Left lung (tissue), 10 donors: ENCODE results near the gene INF2. TPM values are rescaled to one million over a fixed set of nuclear protein-coding genes. Genes with fewer than 3 reads are reported as not detected.

ENCODE experiments used
- ATAC-seq: fragments of 200-7000 bp; cut with Tn5 transposase; one replicate; pipeline ENCODE4 v1.9.1; 2020; ENCODE audit warnings: moderate library complexity
- DNase-seq, 4 donors: peaks; one replicate each; pipeline ENCODE4 v3.0.0-alpha.2; 2013 to 2020
- H3K27ac ChIP-seq, 2 donors: fragments of 200-600 bp; sonication (generic) in 1 of 2; one replicate each; pipeline versions ENCODE4 v1.5.0 to v1.8.0; 2020 to 2021
- H3K27me3 ChIP-seq, 2 donors: fragments of 200-600 bp; sonication (generic) in 1 of 2; one replicate each; pipeline versions ENCODE4 v1.5.0 to v1.8.0; 2020 to 2021
- H3K36me3 ChIP-seq, 2 donors: fragments of 200-600 bp; sonication (generic) in 1 of 2; one replicate each; pipeline versions ENCODE4 v1.5.0 to v1.8.0; 2020 to 2021
- H3K4me1 ChIP-seq, 2 donors: fragments of 200-600 bp; one replicate each; pipeline ENCODE4 v1.8.0; 2021
- H3K4me3 ChIP-seq, 2 donors: fragments of 200-600 bp; sonication (generic) in 1 of 2; one replicate each; pipeline versions ENCODE4 v1.5.0 to v1.8.0; 2020 to 2021; ENCODE audit warnings: mild to moderate bottlenecking in 1 of 2
- H3K9me3 ChIP-seq, 2 donors: fragments of 200-600 bp; sonication (generic) in 1 of 2; one replicate each; pipeline versions ENCODE4 v1.5.0 to v1.8.0; 2020 to 2021
- intact Hi-C, 2 donors: fragments of 100-400 bp; cut with DNase I; formaldehyde crosslinking; loops; one replicate each; pipeline versions ENCODE4 v1.11.2 to v1.14.2; 2022
- polyA plus RNA-seq, 6 donors: library from polyadenylated mRNA; unstranded; fragments of 120-200 nt; gene quantifications; one replicate each; pipeline ENCODE4 v1.2.1, GENCODE V29; 2013; ENCODE audit not compliant: insufficient read length in 6 of 6
- total RNA-seq, 2 donors: library from RNA; stranded (reverse); fragmentation: NEBNext Ultra II Directional; extraction: Animal tissue kit (Norgen Biotek cat#: 25700); gene quantifications; one replicate each; pipeline ENCODE4 v1.2.1, GENCODE V29; 2021
- TF ChIP-seq, protein P1 (sequence below), 2 donors: fragments of 200-600 bp; sonication (generic) in 1 of 2; IDR thresholded peaks; one replicate each; pipeline versions ENCODE4 v1.5.0 to v1.8.0; 2021; ENCODE audit warnings: antibody characterized with exemption in 2 of 2
- donor health status: DM: no; HTN: yes; CAD: no.
- donor health status: DM: no; HTN: no; CAD: no.

INF2 gene
- total and polyA plus RNA-seq, 8 donors, result 43.5 to 120 (median 57.0) TPM

DNA sequence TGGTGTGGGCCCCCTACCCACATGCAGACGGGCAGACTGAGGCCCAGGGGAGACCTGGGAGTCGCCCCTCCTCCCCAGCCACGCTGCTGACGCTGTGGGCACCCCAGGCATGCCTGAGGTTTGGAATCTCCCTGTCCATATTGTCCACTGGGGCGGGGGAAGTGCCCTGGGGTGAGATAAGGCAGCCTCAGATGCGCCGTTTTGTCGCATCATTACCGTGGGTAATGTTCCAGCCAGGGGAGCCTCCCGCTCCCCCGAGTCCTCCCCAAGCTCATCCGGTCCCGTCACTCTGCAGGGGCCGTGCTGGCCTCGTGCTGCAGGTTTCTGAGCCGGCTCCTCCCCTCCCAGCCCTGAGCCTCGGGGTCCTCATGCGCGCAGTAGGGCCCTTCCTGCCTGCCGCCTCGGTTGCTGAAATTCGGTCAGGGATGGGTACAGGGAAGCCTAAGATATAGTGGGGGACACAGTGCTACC is 11.4 kb downstream of the INF2 start:
- Histone ChIP-seq H3K9me3 (no peaks in the 10 kb centered on the region), H3K4me3 (no peak overlapping the region), H3K27me3 (no peaks in the 10 kb centered on the region), H3K4me1 (peaks cover 24 to 36% of the 10 kb centered on the region in 2 donors), H3K27ac (no peak overlapping the region), H3K36me3 (peaks cover 0 to 65% of the 10 kb centered on the region in 2 donors)
- ATAC-seq, result no peak
- DNase-seq, result no peak
- intact Hi-C loops, result loop anchor here in 1 of 2 donors (10.0 kb wide), 1 partner anchor 46 kb away; no protein-coding TSS in a partner anchor
- TF ChIP-seq, protein P1, sequence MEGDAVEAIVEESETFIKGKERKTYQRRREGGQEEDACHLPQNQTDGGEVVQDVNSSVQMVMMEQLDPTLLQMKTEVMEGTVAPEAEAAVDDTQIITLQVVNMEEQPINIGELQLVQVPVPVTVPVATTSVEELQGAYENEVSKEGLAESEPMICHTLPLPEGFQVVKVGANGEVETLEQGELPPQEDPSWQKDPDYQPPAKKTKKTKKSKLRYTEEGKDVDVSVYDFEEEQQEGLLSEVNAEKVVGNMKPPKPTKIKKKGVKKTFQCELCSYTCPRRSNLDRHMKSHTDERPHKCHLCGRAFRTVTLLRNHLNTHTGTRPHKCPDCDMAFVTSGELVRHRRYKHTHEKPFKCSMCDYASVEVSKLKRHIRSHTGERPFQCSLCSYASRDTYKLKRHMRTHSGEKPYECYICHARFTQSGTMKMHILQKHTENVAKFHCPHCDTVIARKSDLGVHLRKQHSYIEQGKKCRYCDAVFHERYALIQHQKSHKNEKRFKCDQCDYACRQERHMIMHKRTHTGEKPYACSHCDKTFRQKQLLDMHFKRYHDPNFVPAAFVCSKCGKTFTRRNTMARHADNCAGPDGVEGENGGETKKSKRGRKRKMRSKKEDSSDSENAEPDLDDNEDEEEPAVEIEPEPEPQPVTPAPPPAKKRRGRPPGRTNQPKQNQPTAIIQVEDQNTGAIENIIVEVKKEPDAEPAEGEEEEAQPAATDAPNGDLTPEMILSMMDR (IDR thresholded peaks at IDR 0.05), result no peak

DNA sequence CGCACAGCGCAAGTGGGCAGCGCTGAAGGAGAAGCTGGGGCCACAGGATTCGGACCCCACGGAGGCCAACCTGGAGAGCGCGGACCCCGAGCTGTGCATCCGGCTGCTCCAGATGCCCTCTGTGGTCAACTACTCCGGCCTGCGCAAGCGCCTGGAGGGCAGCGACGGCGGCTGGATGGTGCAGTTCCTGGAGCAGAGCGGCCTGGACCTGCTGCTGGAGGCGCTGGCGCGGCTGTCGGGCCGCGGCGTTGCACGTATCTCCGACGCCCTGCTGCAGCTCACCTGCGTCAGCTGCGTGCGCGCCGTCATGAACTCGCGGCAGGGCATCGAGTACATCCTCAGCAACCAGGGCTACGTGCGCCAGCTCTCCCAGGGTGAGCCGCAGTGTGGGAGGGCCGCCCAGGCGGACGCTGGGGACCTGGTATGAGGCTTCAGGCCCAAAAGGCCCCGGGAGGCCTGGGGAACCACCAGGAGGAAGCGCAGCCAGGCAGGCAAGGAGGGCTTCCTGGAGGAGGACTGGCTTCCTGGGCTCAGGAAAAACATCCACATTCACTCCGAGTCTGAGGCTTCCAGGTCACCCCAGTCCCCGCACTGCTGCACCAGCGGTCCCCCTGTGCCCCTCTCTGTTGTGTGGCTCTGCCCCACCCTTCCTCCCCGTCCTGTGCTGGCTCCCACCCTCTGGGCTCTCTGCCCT is 12.1 kb downstream of the INF2 start:
- intact Hi-C loops, result loop anchor here in 1 of 2 donors (10.0 kb wide), 1 partner anchor 47 kb away; no protein-coding TSS in a partner anchor
- H3K9me3 ChIP-seq, result no peaks in the 10 kb centered on the region
- ATAC-seq, result no peak
- TF ChIP-seq, protein P1 (IDR thresholded peaks at IDR 0.05), result no peak
- peaks cover 24 to 28% of the 10 kb centered on the region in 2 donors for H3K4me1 ChIP-seq
- peaks cover 0 to 65% of the 10 kb centered on the region in 2 donors for H3K36me3 ChIP-seq
- H3K27me3 ChIP-seq, result no peaks in the 10 kb centered on the region
- no peak for DNase-seq
- no peak overlapping the region for H3K4me3 ChIP-seq
- no peak overlapping the region for H3K27ac ChIP-seq

DNA sequence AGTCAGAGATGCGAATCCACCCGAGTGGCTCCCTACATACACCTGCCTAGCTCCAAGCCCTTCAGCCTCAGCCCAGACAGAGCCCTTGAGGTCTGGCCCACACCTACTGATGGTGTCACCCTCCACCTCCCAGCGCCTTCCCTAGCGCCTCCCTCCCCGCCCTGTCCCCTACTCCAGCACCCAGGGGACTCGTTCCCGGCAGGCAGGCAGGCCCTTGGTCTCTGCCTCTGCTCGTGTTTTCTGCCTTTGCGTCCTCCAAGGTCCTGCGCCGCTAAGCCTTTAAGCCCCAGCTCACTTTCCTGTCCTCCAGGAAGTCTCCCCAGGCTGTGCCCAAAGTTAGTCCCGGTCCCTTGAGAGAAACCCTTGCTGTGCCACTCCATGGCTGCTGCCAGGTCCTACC is 12.7 kb downstream of the INF2 start:
- H3K27ac ChIP-seq, result no peak overlapping the region
- H3K4me1 ChIP-seq, result peaks cover 21 to 23% of the 10 kb centered on the region in 2 donors
- no peak for DNase-seq
- intact Hi-C loops, result loop anchor here in 1 of 2 donors (10.0 kb wide), 1 partner anchor 47 kb away; no protein-coding TSS in a partner anchor
- no peaks in the 10 kb centered on the region for H3K27me3 ChIP-seq
- H3K36me3 ChIP-seq, result peaks cover 0 to 63% of the 10 kb centered on the region in 2 donors
- H3K4me3 ChIP-seq, result no peak overlapping the region
- TF ChIP-seq, protein P1 (IDR thresholded peaks at IDR 0.05), result no peak
- no peak for ATAC-seq
- no peaks in the 10 kb centered on the region for H3K9me3 ChIP-seq

DNA sequence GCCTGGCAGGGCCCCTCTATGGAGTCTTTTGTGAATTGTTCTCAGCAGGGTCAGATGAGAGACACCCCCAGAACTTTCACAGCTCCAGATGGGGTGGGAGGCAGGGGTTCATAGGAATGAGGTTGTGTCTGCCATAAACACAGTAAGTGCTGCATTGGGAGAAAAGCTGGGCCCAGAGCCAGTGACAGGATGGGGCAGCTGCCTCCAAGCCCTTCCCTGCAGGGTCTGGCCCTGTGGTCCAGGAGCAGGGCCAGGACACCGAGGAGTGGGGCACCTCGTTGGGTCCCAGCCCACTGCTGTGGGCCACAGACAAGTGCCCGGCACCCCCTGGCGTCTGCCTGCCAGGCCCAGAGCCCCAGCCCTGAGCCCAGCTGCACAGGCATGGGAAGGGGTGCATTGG is 13.3 kb downstream of the INF2 start:
- no peaks in the 10 kb centered on the region for H3K27me3 ChIP-seq
- DNase-seq, result no peak
- no peaks in the 10 kb centered on the region for H3K9me3 ChIP-seq
- H3K4me3 ChIP-seq, result no peak overlapping the region
- peaks cover 16 to 17% of the 10 kb centered on the region in 2 donors for H3K4me1 ChIP-seq
- TF ChIP-seq, protein P1 (IDR thresholded peaks at IDR 0.05), result no peak
- ATAC-seq, result no peak
- intact Hi-C loops, result loop anchor here in 1 of 2 donors (10.0 kb wide), 1 partner anchor 48 kb away; no protein-coding TSS in a partner anchor
- no peak overlapping the region for H3K27ac ChIP-seq
- H3K36me3 ChIP-seq, result peaks cover 0 to 60% of the 10 kb centered on the region in 2 donors

GRCh38 chr14:104703269-104703668 is 13.9 kb downstream of the INF2 start:
- DNase-seq (no peak), ATAC-seq (no peak)
- H3K27ac ChIP-seq, result no peak overlapping the region
- peaks cover 10 to 11% of the 10 kb centered on the region in 2 donors for H3K4me1 ChIP-seq
- H3K36me3 ChIP-seq, result peaks cover 0 to 60% of the 10 kb centered on the region in 2 donors
- no peaks in the 10 kb centered on the region for H3K27me3 ChIP-seq
- no peak overlapping the region for H3K4me3 ChIP-seq
- TF ChIP-seq, protein P1 (IDR thresholded peaks at IDR 0.05), result no peak
- intact Hi-C loops, result loop anchor here in 1 of 2 donors (10.0 kb wide), 1 partner anchor 48 kb away; no protein-coding TSS in a partner anchor
- no peaks in the 10 kb centered on the region for H3K9me3 ChIP-seq
